SW480 (cell line): ENCODE measurements around the gene OR52N5.

Experiments used
- DNase-seq: peaks from one replicate; pipeline ENCODE4 v3.0.0-alpha.2; 2016; ENCODE audit warnings: low spot score

OR52N5 gene

GRCh38 chr11:5783255-5783654 lies at the start of gene OR52N5:
TSS of gene OR52N5 (minus strand) at chr11:5783355. CDS start at chr11:5778634, 4,721 bp downstream.
- DNase-seq: no peak

- DNase-seq: no peak
Measured at GRCh38 chr11:5831196-5831829, 48.2 kb upstream of the OR52N5 start.

- no peak for DNase-seq
Measured at GRCh38 chr11:5818245-5818886, 35.2 kb upstream of the OR52N5 start.

GRCh38 chr11:5815534-5815933 lies 32.4 kb upstream of the OR52N5 start:
- DNase-seq: no peak

GRCh38 chr11:5809905-5810795 lies 27.0 kb upstream of the OR52N5 start:
- no peak for DNase-seq

GRCh38 chr11:5809122-5809519 lies 26.0 kb upstream of the OR52N5 start:
- peak; percentile 4 for DNase-seq

GRCh38 chr11:5808500-5809121 lies 25.5 kb upstream of the OR52N5 start, which contains the start of gene OR52N2:
TSS of gene OR52N2 (plus strand) at chr11:5808924. CDS start at chr11:5820336, 11,412 bp downstream.
- peak; percentile 65 for DNase-seq

- DNase-seq: no peak
Measured at GRCh38 chr11:5807580-5807979, 24.4 kb upstream of the OR52N5 start.

GRCh38 chr11:5803982-5804381 lies 20.8 kb upstream of the OR52N5 start:
- DNase-seq: no peak

GRCh38 chr11:5796541-5796940 lies 13.4 kb upstream of the OR52N5 start:
- peak; percentile 8 for DNase-seq

- no peak for DNase-seq
Measured at GRCh38 chr11:5791165-5791564, 8.0 kb upstream of the OR52N5 start, which contains the start of gene OR52N1. TSS of gene OR52N1 (minus strand) at chr11:5791265. CDS start at chr11:5788816, 2,449 bp downstream.

- no peak for DNase-seq
Measured at GRCh38 chr11:5767056-5767455, 16.1 kb downstream of the OR52N5 start.

- no peak for DNase-seq
Measured at GRCh38 chr11:5753943-5754342, 29.2 kb downstream of the OR52N5 start, which contains the start of gene OR52N4. TSS of gene OR52N4 (plus strand) at chr11:5754243. CDS start at chr11:5754741, 498 bp downstream.

- no peak for DNase-seq
Measured at GRCh38 chr11:5749836-5750235, 33.3 kb downstream of the OR52N5 start.

- no peak for DNase-seq
Measured at GRCh38 chr11:5746614-5747013, 36.5 kb downstream of the OR52N5 start.

- DNase-seq: no peak
Measured at GRCh38 chr11:5738431-5738830, 44.7 kb downstream of the OR52N5 start.

GRCh38 chr11:5737670-5738392 lies 45.3 kb downstream of the OR52N5 start:
- no peak for DNase-seq

GRCh38 chr11:5737091-5737490 lies 46.1 kb downstream of the OR52N5 start:
- no peak for DNase-seq

GRCh38 chr11:5736396-5736795 lies 46.8 kb downstream of the OR52N5 start, which contains the start of gene OR56B1:
TSS of gene OR56B1 (plus strand) at chr11:5736448. CDS start at chr11:5736517, 69 bp downstream.
- no peak for DNase-seq

GRCh38 chr11:5727691-5728090 lies 55.5 kb downstream of the OR52N5 start:
- no peak for DNase-seq

- DNase-seq: no peak
Measured at GRCh38 chr11:5726351-5726750, 56.8 kb downstream of the OR52N5 start.
